Kidney (tissue), 14 donors: ENCODE data around the gene GP1BB. TPM values are rescaled to one million over a fixed set of nuclear protein-coding genes. Genes with fewer than 3 reads are reported as not detected.

Experiments
- DNase-seq, 5 donors: peaks; one replicate each; pipeline ENCODE4 v3.0.0-alpha.2; 2013 to 2020
- FAIRE-seq: peaks from 2 replicates; lab custom pipeline; 2012; peaks lifted over from hg19 to GRCh38; lab: Jason Lieb, UNC
- H3K27ac ChIP-seq, 2 donors: one replicate each; pipeline ENCODE4 v1.7.0; 2013; ENCODE audit warnings: low read depth in 2 of 2, low read length in 2 of 2, inconsistent platforms in 1 of 2
- H3K27me3 ChIP-seq: one replicate; pipeline ENCODE4 v1.7.1; 2013; ENCODE audit warnings: low read length, inconsistent platforms; ENCODE audit not compliant: control insufficient read depth, insufficient read depth
- H3K36me3 ChIP-seq, 3 donors: one replicate each; pipeline versions ENCODE4 v1.7.0 to v1.7.1; 2013; ENCODE audit warnings: low read length in 3 of 3, control low read depth in 1 of 3, inconsistent platforms in 1 of 3; ENCODE audit not compliant: insufficient read depth in 3 of 3, control insufficient read depth in 2 of 3
- H3K4me1 ChIP-seq, 3 donors: one replicate each; pipeline versions ENCODE4 v1.7.0 to v1.7.1; 2013; ENCODE audit warnings: low read length in 3 of 3, inconsistent platforms in 1 of 3, low read depth in 1 of 3; ENCODE audit not compliant: control insufficient read depth in 2 of 3, insufficient read depth in 2 of 3
- H3K4me3 ChIP-seq, 3 donors: one replicate each; pipeline versions ENCODE4 v1.7.0 to v1.8.1; 2013; ENCODE audit warnings: low read length in 3 of 3, control low read depth in 1 of 3, inconsistent platforms in 1 of 3
- H3K9ac ChIP-seq, 3 donors: one replicate each; pipeline versions ENCODE4 v1.7.0 to v1.7.1; 2013; ENCODE audit warnings: low read length in 3 of 3, control low read depth in 1 of 3, inconsistent platforms in 1 of 3
- H3K9me3 ChIP-seq, 3 donors: one replicate each; pipeline versions ENCODE4 v1.7.0 to v1.7.1; 2013; ENCODE audit warnings: low read length in 3 of 3, control low read depth in 1 of 3, inconsistent platforms in 1 of 3; ENCODE audit not compliant: control insufficient read depth in 2 of 3, insufficient read depth in 1 of 3
- CTCF ChIP-seq: IDR thresholded peaks from 3 replicates; pipeline ENCODE4 v1.5.1; 2012; ENCODE audit warnings: mild to moderate bottlenecking, moderate library complexity, borderline replicate concordance; ENCODE audit not compliant: insufficient read depth; ENCODE audit errors: extremely low read depth
- intact Hi-C: fragments of 100-400 bp; cut with DNase I; formaldehyde crosslinking; loops from one replicate; pipeline ENCODE4 v1.11.1; 2022
- polyA plus RNA-seq: library from polyadenylated mRNA; stranded (reverse); fragments of 350-450 nt; fragmentation: Illumina TruSeq; extraction: RNeasy Lipid Tissue Mini Kit (QIAGEN cat#74804); gene quantifications from one replicate; pipeline ENCODE4 v1.2.3, GENCODE V29; 2014; ENCODE audit warnings: low read depth, low replicate concordance; ENCODE audit not compliant: insufficient read depth
- total RNA-seq: library from RNA; stranded (reverse); fragmentation: NEBNext Ultra II Directional; extraction: Animal tissue kit (Norgen Biotek cat#: 25700); gene quantifications from one replicate; pipeline ENCODE4 v1.2.1, GENCODE V29; 2021
- donor health status: control.
- donor health status: control.
- donor health status: control.
- donor health status: control.
- donor health status: control.
- donor health status: DM: yes; HTN: yes; CAD: no.
- donor health status: Normal renal cell carcinoma (clear cell type).

GP1BB gene
- total and polyA plus RNA-seq, 2 donors from 2014 or later, result 1.9 to 4.1 TPM

GRCh38 chr22:19701420-19702145 is 21.8 kb upstream of the GP1BB start:
- DNase-seq (no peak), FAIRE-seq (no peak)
- Histone ChIP-seq H3K4me3 (no peak overlapping the region), H3K36me3 (no peaks in the 10 kb centered on the region), H3K27me3 (no peaks in the 10 kb centered on the region), H3K9ac (no peak overlapping the region), H3K27ac (no peak overlapping the region), H3K9me3 (no peaks in the 10 kb centered on the region), H3K4me1 (no peaks in the 10 kb centered on the region)
- no peak for TF ChIP-seq CTCF
- intact Hi-C loops, result no loop called here

GRCh38 chr22:19703869-19704268 is 19.5 kb upstream of the GP1BB start:
- H3K9ac ChIP-seq, result no peak overlapping the region
- no peaks in the 10 kb centered on the region for H3K9me3 ChIP-seq
- TF ChIP-seq CTCF, result no peak
- DNase-seq (peak in 1 of 5 donors; percentile 42), FAIRE-seq (no peak)
- H3K36me3 ChIP-seq, result no peaks in the 10 kb centered on the region
- no peak overlapping the region for H3K4me3 ChIP-seq
- no peaks in the 10 kb centered on the region for H3K27me3 ChIP-seq
- no peak overlapping the region for H3K27ac ChIP-seq
- intact Hi-C loops, result no loop called here
- no peaks in the 10 kb centered on the region for H3K4me1 ChIP-seq

GRCh38 chr22:19704355-19705015 is 18.9 kb upstream of the GP1BB start:
- intact Hi-C loops, result no loop called here
- FAIRE-seq (no peak), DNase-seq (peak in 2 of 5 donors; percentile 7 to 45)
- Histone ChIP-seq H3K9me3 (no peaks in the 10 kb centered on the region), H3K4me1 (no peaks in the 10 kb centered on the region), H3K27ac (no peak overlapping the region), H3K27me3 (no peaks in the 10 kb centered on the region), H3K36me3 (no peaks in the 10 kb centered on the region), H3K9ac (no peak overlapping the region), H3K4me3 (no peak overlapping the region)
- no peak for TF ChIP-seq CTCF
